GM21825 (cell line): ENCODE data around the gene PFDN5.
A peak's percentile ranks its signal among the peaks of the same experiment; 100 is the strongest.

Experiments used
- ATAC-seq: cut with Tn5 transposase; IDR thresholded peaks from one replicate; pipeline ENCODE4 v1.9.1; 2021; ENCODE audit warnings: mild to moderate bottlenecking, moderate library complexity; ENCODE audit not compliant: unreplicated experiment

The PFDN5 gene

GRCh38 chr12:53295070-53295890, at the start of gene PFDN5:
Gene PFDN5 (plus strand): TSS chr12:53295542. CDS start chr12:53295568, 26 bp downstream.
- peak; percentile 85 for ATAC-seq

DNA sequence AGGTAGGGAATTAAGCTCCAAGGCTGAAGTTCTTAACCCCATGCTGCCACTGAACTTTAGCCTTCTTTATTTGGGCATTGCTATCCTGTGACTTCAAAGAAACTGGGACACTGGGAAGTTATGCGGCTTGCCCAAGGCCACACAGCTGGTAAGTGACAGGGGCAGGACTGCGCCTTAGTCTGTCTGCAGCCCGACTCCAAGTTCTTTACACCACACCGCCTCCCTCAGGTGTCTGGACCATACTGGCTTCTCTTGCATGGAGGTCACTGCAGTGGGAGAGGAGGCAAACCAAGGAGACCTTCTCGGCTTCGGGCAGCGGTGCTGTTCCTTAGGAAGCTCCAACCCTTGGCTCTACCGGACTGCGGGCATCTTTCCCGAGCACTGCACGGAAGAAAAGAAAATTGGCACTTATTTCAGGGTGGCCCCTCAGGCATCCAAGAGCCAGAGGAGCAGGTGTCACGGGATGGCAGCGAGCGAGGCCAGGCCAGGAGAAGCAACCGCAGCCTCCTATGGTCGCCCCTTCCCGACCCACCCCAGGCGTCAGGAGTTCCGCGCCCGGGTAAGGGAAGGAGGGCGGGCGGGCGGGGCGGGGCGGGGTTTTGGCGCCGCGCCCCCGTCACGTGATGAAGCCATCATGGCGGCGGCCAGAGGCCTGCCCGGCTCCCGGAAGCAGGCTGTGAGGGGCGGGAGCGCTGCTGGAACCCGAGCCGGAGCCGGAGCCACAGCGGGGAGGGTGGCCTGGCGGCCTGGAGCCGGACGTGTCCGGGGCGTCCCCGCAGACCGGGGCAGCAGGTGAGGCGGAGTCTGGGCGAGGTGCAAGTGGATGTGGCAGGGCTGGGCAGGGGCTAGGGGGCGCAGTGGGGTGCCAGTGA, 43.6 kb upstream of the PFDN5 start:
- peak; percentile 65 for ATAC-seq

GRCh38 chr12:53252349-53252916, 42.9 kb upstream of the PFDN5 start:
- no peak for ATAC-seq

- ATAC-seq = no peak
These were observed 42.0 kb upstream of the PFDN5 start for GRCh38 chr12:53253298-53253697.

DNA sequence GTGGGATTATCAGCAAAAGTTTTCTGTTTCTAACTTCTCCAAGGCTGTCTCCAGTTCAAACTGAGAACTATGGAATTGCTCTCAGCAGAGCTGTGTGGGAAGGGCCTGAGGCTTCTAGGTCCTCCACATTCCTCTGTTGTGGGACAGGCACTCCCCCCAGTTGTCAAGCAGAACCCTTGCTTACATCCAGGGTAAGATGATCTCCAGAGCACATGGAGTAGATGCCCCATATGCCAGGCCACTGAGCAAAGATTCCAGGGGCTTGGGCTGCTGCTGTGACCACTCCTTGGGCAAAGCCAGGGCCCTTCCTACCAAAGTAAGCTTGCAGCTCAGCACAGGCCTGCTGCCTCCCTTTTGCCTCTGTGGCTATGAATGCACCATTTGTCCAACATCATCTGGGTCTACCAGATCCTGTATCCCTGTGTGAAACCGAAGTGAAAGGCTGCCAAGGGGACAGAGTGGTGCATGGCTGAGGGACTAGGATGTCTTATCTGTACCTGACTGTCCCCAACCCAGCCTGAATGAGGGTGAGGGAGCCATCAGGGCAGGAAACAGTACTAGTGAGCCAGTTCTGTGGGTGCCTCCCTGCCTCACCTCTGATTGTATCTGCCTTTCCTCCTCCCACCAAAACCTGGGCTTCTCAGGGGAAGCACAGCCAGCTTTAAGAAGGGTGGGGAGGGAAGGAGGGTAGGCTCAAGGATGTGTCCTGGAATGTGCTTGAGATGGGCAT, 40.4 kb upstream of the PFDN5 start:
- ATAC-seq = no peak

DNA sequence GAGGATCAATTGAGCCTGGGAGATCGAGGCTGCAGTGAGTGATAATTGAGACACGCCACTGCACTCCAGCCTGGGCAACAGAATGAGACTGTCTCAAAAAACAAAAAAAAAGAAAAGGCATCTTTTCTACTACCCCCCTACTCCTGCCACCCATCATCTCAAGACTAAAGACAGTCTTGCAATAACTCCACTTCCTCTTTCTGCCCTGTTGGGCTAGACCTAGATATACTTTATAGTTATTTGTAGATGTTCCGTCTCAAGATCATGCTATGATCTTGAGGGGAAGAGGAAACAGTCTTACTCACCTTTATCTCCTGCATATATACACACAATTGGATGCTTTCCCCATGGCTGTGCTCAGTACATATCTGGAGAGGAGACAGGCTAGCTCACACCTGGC, 39.3 kb upstream of the PFDN5 start:
- no peak for ATAC-seq

GRCh38 chr12:53258541-53259539, 36.5 kb upstream of the PFDN5 start:
- no peak for ATAC-seq

GRCh38 chr12:53259891-53260290, 35.5 kb upstream of the PFDN5 start:
- ATAC-seq = no peak

DNA sequence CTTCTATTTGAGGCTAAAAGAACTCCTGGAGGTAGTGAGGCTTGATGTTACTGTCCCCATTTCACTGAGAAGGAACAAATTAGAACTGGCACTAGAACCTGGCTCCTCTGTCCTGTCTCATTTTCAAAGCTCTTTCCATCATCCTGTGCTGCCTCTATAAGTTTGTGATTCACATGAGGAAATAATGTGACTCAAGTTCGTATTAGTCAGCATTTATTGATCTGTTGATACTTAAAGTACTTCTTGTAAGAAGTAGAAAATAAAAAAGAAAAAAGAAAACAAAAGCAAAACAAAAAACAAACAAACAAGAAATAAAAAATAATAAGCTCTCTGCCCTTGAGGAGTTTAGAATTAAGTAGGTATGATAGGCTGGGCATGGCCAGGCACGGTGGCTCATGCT, 29.6 kb upstream of the PFDN5 start:
- ATAC-seq = no peak

GRCh38 chr12:53267306-53267998, 27.9 kb upstream of the PFDN5 start:
- ATAC-seq = no peak

DNA sequence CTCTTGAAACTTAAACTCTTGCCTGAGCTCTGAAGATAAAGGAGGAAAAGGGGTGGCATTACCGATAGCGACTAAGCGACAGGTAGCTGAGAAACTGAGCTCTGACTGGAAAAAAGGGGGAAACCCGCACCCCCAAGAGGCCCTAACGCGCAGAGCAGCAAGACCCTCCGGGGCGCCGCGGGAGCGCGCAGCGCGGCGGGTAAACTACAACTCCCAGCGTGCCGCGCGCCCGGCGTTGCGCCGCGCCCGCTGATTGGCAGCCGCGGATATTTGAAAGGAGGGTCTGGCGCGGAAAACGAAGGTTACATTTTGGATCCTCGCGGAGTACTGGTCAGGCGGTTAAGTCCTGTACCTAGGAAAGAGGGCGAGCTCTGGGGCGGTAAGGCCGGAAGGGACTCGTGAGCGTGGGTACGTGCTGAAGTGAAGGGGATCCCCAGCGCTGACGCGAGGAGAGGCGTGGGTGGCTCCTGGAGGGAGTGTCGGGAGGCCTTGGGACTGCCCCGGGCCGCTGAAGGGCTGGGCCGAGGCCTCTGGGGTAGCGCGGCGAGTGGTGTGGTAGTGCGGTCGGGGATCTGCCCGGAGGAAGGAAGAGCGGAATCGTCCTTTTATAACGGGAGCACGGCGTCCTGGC, 27.2 kb upstream of the PFDN5 start, which contains the start of gene ESPL1:
ESPL1 (plus strand) TSS at position 301 of the 631 bp plus-strand sequence. CDS start 468 bp downstream, outside the sequence.
- ATAC-seq = peak; percentile 87

- ATAC-seq = no peak
These were observed 26.4 kb upstream of the PFDN5 start for GRCh38 chr12:53268630-53269562.

- ATAC-seq = no peak
These were observed 20.9 kb upstream of the PFDN5 start for GRCh38 chr12:53274445-53274844.

GRCh38 chr12:53276511-53276910, 18.8 kb upstream of the PFDN5 start:
- ATAC-seq = no peak

DNA sequence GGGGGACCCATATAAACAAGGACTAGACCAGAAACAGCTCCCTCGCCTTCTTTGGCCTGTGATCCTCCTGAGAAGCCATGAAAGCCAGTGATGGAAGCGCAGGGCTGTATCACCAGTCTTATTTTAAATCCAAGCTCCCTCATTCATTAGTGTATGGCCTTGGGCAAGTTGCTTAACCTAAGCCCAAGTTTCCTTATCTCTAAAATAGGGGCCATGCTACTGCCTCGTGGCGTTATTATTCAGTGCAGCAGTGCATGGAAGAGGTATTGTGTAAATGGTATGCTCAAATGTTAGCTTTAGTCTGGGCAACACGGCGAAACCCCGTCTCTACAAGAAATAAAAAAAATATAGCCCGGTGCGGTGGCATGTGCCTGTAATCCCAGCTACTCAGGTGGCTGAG, 17.4 kb upstream of the PFDN5 start:
- ATAC-seq = no peak

- no peak for ATAC-seq
These were observed 16.0 kb upstream of the PFDN5 start for GRCh38 chr12:53279283-53279869.

DNA sequence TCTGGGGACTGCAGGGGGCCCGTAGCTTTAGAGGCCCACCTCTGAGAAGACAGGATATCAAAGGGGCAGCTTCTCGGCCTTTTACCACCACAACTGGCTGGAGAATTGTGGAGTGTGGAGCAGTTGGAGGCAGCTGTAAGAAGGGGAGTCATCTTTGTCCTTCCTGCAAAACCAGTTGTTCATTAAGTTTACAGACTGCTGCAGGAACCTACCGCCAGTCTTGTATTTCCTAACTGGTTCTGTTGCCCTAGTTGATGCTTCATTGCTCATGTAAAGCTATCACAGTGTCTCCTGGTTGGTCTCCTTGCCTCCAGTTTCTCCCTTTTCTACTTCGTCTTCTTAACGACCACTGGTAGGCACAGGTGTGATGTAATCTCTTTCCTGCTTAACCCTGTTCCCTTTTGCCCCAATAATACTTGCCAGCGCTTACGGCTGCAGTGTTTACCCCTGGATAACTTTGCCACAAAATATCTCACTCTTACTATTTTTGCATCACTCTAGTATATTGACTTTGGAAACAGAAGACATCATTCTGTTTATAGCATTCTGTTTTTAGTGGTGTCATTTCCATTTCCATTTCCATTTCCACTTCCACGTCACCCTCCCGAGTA, 15.3 kb upstream of the PFDN5 start:
- ATAC-seq = no peak
